Activated CD8-positive, alpha-beta memory T cell treated with anti-CD3 and anti-CD28 coated beads, Interleukin-2, amount 50 U/mL, for 24 hours (primary cell): ENCODE measurements around the gene MAP3K14.

Source experiments
- DNase-seq: peaks from one replicate; pipeline ENCODE4 v3.0.0-alpha.2; 2020; ENCODE audit errors: extremely low read depth

Gene MAP3K14

GRCh38 chr17:45223539-45224528 lies 93.0 kb downstream of the MAP3K14 start:
- DNase-seq: no peak

GRCh38 chr17:45222996-45223538 lies 93.8 kb downstream of the MAP3K14 start:
- no peak for DNase-seq

GRCh38 chr17:45222289-45222995 lies 94.4 kb downstream of the MAP3K14 start:
- DNase-seq: no peak

GRCh38 chr17:45222014-45222288 lies 94.9 kb downstream of the MAP3K14 start:
- DNase-seq: no peak

GRCh38 chr17:45221081-45222013 lies 95.5 kb downstream of the MAP3K14 start, which contains the start of gene FMNL1:
Gene FMNL1 (plus strand): TSS chr17:45221885. CDS start chr17:45222125, 240 bp downstream.
- DNase-seq: no peak

- DNase-seq: no peak
Observed at GRCh38 chr17:45220079-45220478, 96.7 kb downstream of the MAP3K14 start.

- peak; percentile 80 for DNase-seq
Observed at GRCh38 chr17:45218895-45219661, 97.7 kb downstream of the MAP3K14 start.
